NCI-H1417 (cell line): ENCODE results near the gene ZNF827.

Experiments used
- DNase-seq, 3 experiments: peaks; one replicate each; lab custom pipeline; 2025; lab: John Stamatoyannopoulos, UW

The ZNF827 gene, protein sequence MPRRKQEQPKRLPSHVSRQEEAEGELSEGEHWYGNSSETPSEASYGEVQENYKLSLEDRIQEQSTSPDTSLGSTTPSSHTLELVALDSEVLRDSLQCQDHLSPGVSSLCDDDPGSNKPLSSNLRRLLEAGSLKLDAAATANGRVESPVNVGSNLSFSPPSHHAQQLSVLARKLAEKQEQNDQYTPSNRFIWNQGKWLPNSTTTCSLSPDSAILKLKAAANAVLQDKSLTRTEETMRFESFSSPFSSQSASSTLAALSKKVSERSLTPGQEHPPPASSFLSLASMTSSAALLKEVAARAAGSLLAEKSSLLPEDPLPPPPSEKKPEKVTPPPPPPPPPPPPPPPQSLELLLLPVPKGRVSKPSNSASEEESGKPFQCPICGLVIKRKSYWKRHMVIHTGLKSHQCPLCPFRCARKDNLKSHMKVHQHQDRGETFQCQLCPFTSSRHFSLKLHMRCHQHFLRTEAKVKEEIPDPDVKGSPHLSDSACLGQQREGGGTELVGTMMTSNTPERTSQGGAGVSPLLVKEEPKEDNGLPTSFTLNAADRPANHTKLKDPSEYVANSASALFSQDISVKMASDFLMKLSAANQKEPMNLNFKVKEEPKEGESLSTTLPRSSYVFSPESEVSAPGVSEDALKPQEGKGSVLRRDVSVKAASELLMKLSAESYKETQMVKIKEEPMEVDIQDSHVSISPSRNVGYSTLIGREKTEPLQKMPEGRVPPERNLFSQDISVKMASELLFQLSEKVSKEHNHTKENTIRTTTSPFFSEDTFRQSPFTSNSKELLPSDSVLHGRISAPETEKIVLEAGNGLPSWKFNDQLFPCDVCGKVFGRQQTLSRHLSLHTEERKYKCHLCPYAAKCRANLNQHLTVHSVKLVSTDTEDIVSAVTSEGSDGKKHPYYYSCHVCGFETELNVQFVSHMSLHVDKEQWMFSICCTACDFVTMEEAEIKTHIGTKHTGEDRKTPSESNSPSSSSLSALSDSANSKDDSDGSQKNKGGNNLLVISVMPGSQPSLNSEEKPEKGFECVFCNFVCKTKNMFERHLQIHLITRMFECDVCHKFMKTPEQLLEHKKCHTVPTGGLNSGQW

GRCh38 chr4:145938618-145939440, at the start of gene ZNF827:
Gene ZNF827, minus strand, starts transcription at chr4:145938823. Its CDS starts 416 bp downstream, at chr4:145938407.
- peak; percentile 30 to 87 (median 75) for DNase-seq

- DNase-seq: no peak
Measured at GRCh38 chr4:145984563-145984962, 45.9 kb upstream of the ZNF827 start.

- DNase-seq: no peak
Measured at GRCh38 chr4:145982791-145983190, 44.2 kb upstream of the ZNF827 start.

DNA sequence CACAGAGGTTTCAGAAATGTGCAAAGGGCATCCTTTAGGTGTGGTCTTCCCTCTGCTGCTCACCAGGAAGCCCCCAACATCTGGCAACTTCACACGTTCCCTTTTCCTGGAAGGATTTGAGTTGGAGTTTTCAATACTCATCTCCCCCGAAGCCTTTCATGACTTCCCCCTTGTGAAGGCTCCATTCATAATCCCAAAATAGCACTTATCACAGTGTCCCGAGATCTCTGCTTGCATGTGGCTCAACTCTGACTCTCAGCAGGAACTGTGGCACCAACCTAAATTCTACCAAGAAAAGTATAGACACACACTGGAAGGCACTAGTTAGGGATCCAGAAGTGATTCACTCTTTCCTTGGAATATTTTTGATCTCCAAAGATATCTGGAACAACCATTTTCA, 40.5 kb upstream of the ZNF827 start:
- no peak for DNase-seq

GRCh38 chr4:145976680-145977079, 38.1 kb upstream of the ZNF827 start:
- DNase-seq: no peak

GRCh38 chr4:145960012-145960411, 21.4 kb upstream of the ZNF827 start:
- DNase-seq: no peak

DNA sequence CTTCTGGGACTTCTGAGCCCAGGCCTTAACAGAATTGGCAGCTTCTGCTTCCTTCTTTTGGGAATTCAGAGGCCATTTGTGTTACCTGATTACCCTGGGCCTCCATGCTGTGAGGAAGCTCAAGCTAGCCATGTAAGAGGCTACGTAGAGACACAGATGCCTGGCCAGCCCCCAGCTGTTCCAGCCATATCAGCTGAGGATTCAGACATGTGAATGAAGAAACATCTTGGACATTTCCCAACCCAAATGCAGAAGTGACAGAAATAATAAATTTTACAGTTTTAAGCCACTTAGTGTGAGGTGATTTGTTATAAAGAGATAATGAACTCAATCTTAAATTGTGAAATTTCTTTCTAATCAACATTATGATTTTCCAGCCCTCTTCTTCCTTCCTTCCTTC, 18.7 kb upstream of the ZNF827 start:
- no peak for DNase-seq

- peak; percentile 1 to 60 (median 20) for DNase-seq
Measured at GRCh38 chr4:145956288-145956890, 17.8 kb upstream of the ZNF827 start.

DNA sequence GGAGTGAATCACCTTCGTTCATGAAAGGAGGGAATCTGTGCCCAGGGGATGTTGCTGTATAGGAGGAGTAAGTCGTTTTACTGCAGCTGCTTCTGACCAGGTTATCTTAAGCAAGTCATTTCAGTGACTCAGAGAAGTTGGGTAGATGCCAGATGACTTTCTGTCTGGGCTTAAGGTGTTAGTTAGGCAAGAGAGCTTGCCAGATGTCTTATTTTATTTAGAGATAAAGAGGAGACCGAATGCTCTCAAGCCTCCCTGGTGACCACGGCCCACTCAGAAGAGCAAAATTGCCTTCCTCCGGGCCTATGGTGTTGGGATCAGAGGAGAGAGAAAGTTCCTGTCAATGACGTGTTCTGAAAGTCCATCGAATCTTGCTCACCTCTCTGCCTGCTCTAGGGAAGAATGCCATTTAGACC, 16.3 kb upstream of the ZNF827 start:
- no peak for DNase-seq

DNA sequence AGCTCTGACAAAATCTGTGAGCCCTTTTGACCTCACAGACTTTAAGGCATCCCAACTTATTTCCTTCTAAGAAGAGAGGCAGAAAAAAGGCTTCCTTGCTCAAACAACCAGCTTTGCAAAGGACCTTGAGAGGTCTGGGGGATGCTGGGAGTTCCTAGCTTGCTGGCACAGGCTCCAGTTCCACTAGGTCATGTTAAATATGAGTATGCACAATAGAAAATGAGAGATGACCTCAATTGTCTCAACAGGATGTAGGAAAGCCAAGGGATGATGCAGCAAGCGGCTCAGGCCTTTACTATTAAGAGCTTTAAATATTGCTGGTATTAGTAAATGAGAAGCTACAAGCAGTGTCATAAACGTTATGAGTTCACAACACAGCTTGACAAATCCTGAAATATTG, 13.3 kb upstream of the ZNF827 start:
- no peak for DNase-seq

- DNase-seq: no peak
Measured at GRCh38 chr4:145945431-145946155, 7.0 kb upstream of the ZNF827 start.

DNA sequence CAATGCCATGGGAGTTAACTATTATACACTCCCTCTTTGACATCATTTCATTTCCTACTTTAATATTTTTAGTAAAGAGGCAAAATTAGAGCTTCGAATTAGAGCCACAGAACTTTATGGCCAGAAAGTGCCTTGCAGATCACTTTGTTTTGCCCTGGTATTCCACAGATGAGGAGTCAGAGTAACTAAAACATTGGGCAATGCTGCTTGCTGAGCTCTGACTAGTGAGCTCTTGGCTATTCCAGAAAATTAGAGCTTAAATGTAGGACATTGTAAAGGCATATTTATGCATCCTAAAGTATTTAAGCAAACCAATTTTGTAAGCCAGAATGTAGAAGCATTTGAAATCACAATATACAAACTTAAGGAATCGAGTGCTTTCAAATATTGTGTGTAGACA, 6.3 kb upstream of the ZNF827 start:
- no peak for DNase-seq

GRCh38 chr4:145939856-145940255, 1.2 kb upstream of the ZNF827 start:
- DNase-seq: no peak

DNA sequence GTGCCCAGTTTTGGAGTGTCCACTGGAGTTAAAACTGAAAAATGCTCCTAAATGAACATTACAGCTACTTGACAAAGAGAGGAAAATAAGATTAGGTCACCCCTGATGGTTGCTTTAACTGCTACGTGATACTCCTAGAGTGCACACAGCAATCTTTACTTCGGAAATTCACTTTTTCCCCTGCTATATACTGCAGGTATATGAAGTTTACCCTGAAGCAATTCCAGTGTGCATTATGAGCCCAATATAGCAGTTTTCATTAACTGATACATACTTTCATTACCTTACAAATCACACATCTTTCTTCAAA, 773 bp upstream of the ZNF827 start:
- no peak for DNase-seq

DNA sequence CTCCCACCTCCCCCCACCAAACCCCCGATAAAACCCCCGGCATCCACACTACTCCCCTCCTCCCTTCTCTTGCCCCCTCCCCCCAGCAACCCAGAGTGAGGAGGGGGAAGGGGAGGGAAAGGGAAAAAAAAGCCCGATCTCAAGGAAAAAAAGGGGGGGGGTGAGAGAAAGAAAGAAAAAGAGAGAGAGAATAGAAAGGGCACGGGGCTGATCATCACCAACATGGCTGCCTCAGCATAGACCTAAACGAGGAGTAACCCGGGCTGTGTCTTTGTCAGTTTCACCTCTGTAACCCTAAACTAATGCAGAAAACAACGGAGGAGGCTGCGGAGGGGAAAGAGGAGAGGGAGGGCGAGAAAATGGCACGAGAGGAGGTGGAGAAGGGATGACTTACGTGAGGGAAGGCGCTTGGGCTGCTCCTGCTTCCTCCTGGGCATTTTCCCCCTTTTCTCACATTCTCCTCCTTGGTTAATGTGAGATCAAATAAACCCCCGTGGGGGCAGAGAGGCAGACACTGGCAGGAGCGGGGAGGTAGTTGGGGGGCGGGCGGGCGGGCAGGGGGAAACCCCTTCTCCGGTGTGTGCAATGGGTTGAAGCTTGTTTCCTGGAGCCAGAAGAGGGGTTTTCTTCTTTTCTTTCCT, 532 bp downstream of the ZNF827 start:
- DNase-seq: peak; percentile 14 to 78 (median 74)

DNA sequence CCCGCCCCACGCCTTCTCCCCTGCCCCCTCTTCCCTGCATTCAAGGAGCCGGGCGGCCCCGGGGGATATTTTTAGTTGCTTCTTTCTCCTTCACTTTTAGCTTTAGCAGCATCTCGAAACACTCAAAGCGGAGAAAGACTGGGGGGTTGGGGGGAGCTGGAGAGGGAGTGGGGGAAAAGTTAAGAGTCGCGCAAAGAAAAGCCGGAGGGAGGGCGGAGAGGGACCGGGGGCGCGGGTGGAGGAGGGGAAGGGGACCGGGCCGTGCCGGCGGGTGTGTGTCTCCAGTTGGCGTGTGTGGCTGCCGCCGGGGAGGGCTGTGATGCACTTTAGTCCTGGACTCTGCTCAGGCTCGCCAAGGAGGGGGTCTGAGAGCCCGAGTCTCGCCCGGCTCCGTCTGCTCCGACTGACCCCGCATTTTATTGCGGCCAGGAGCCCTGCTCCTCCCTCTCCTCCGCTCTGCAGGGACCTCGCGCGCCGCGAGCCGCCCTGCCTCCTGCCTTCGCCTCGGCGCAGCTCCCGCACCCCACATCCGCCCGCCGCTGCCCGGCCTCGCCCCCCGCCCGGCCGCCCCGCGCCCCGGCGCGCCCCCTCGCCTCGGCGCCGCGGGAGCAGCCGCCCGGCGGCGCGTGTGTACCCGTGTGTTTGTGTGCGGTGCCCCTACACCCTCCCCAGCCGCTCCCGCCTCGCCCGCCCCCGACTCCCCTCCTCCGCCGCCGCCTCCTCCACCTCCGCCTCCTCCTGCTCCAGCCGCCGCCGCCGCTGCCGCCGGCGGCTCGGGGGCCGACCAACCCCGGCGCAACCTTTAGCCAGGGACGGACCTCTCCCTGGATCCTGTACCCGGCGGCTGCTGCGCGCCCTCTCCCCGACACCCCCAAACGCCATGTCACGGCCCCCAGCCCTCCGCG, 1.4 kb downstream of the ZNF827 start:
- DNase-seq: peak; percentile 14 to 86 (median 85)

DNA sequence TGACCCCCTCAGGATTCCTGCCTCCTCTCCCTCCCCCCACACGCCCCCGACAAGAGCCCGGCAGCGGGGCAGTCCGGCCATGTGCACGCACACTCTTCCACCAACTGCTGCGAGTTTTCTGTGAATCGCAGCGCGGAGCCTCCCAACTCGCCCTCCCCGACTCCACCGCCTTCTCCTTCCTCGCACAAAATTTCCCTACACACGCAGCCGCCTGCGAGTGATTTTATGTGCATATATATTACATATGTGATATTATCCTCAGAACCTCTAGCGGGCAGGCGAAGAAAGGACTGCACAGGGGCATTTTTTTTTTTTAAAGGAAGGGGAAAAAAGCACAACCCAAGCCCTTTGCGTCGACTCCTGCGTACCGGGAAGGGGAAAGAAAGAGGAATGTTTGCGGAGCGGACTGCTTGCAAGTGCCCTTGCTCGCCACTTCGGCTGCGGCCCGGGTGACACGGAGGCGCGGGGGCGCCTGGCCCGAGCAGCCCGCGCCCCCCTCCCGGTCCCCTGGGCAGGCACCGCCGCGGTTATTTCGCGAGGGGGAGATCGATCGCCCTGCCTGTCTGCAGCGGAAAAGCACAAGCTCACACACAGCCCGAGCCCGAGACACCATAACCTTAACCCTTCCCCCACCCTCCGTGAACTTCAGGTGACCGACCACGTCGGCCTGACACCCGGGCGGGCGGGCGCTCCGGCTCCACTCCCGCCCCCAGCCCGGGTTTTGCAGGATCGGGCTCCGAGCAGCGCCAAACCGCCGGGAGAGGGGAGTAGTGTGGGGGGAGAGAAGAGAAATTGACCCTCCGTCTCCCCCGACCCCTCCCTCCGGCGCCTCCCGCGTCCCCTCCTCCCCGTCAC, 2.3 kb downstream of the ZNF827 start:
- peak; percentile 59 to 91 (median 86) for DNase-seq
